HEK293 (cell line): Measurements from ENCODE around the gene CCDC3.
"Not testable (repeated sequence)": the region's sequence is repeated elsewhere in the genome, so short reads cannot be mapped to it uniquely, and the experiment has no call there.

Experiments used
- CTCF ChIA-PET: fragments of 350-600 bp; formaldehyde crosslinking; extraction: SDS; loops from one replicate; lab custom pipeline; 2021; ENCODE audit warnings: antibody characterized with exemption; lab: Yijun Ruan, JAX
- POLR2A ChIA-PET: fragments of 300-600 bp; formaldehyde crosslinking; extraction: SDS; loops from one replicate; lab custom pipeline; 2020; ENCODE audit warnings: antibody characterized with exemption, inconsistent platforms; lab: Yijun Ruan, JAX
- H3K27ac ChIP-seq: fragments of 200-500 bp; sonication (Bioruptor generic); 2 replicates; pipeline ENCODE4 v1.5.1; 2014; ENCODE audit warnings: low read depth, low read length, control low read depth, inconsistent platforms; ENCODE audit errors: extremely low read depth
- H3K36me3 ChIP-seq, 2 experiments: fragments of 200-500 bp in 1 of 2; sonication (Bioruptor generic) in 1 of 2; 1 replicate in 1 of 2; 2 replicates in 1 of 2; pipeline ENCODE4 v1.5.1; 2014 to 2017; ENCODE audit warnings: inconsistent platforms in 2 of 2, low read length in 2 of 2; ENCODE audit not compliant: control insufficient read depth in 2 of 2, insufficient read depth in 1 of 2
- H3K4me1 ChIP-seq: fragments of 200-500 bp; sonication (Bioruptor generic); 2 replicates; pipeline ENCODE4 v1.5.1; 2014; ENCODE audit warnings: mild to moderate bottlenecking, low read length, inconsistent platforms; ENCODE audit not compliant: control insufficient read depth, insufficient read depth
- H3K4me3 ChIP-seq: 2 replicates; pipeline ENCODE4 v1.5.1; 2011; ENCODE audit warnings: low read depth, mild to moderate bottlenecking, control low read depth, low read length, moderate library complexity
- H3K9me3 ChIP-seq: fragments of 200-500 bp; sonication (Bioruptor generic); 2 replicates; pipeline ENCODE4 v1.5.1; 2014; ENCODE audit warnings: low read depth, low read length, inconsistent platforms; ENCODE audit not compliant: control insufficient read depth, insufficient read depth
- EGR2 ChIP-seq: fragments of 450-650 bp; formaldehyde crosslinking; IDR thresholded peaks from 2 replicates; pipeline ENCODE4 v1.5.1; 2016; ENCODE audit warnings: low read depth, missing biosample characterization, missing genetic modification characterization
- GLI2 ChIP-seq: fragments of 450-650 bp; formaldehyde crosslinking; IDR thresholded peaks from 2 replicates; pipeline ENCODE4; 2017; ENCODE audit warnings: missing biosample characterization, missing genetic modification characterization, low read depth, borderline replicate concordance
- GLIS2 ChIP-seq: fragments of 450-650 bp; formaldehyde crosslinking; IDR thresholded peaks from 2 replicates; pipeline ENCODE4 v1.5.1; 2016; ENCODE audit warnings: missing biosample characterization, missing genetic modification characterization
- REPIN1 ChIP-seq: fragments of 450-650 bp; formaldehyde crosslinking; IDR thresholded peaks from 2 replicates; pipeline ENCODE4 v1.5.1; 2017; ENCODE audit warnings: missing biosample characterization, missing genetic modification characterization, low read depth
- SP3 ChIP-seq: fragments of 450-650 bp; formaldehyde crosslinking; IDR thresholded peaks from 2 replicates; pipeline ENCODE4 v1.5.1; 2016; ENCODE audit warnings: missing biosample characterization, missing genetic modification characterization
- ZFHX2 ChIP-seq: fragments of 450-650 bp; formaldehyde crosslinking; conservative IDR thresholded peaks from 2 replicates; pipeline ENCODE4 v1.5.1; 2016; ENCODE audit warnings: missing biosample characterization, missing genetic modification characterization
- ZFP41 ChIP-seq: fragments of 450-650 bp; formaldehyde crosslinking; IDR thresholded peaks from 2 replicates; pipeline ENCODE4 v1.5.1; 2016; ENCODE audit warnings: missing biosample characterization, missing genetic modification characterization, borderline replicate concordance
- ZFP69B ChIP-seq: fragments of 450-650 bp; formaldehyde crosslinking; IDR thresholded peaks from 2 replicates; pipeline ENCODE4 v1.5.1; 2016; ENCODE audit warnings: missing biosample characterization, missing genetic modification characterization
- ZNF16 ChIP-seq: fragments of 450-650 bp; formaldehyde crosslinking; IDR thresholded peaks from 2 replicates; pipeline ENCODE4 v1.5.1; 2016; ENCODE audit warnings: low read depth, missing biosample characterization, missing genetic modification characterization
- ZNF19 ChIP-seq: fragments of 450-650 bp; formaldehyde crosslinking; IDR thresholded peaks from 2 replicates; pipeline ENCODE4; 2016; ENCODE audit warnings: missing biosample characterization, missing genetic modification characterization, low read depth
- ZNF335 ChIP-seq: fragments of 450-650 bp; formaldehyde crosslinking; conservative IDR thresholded peaks from 2 replicates; pipeline ENCODE4 v1.5.1; 2016; ENCODE audit warnings: missing biosample characterization, missing genetic modification characterization
- ZNF37A ChIP-seq: fragments of 450-650 bp; IDR thresholded peaks from 2 replicates; pipeline ENCODE4 v1.5.1; 2018; ENCODE audit warnings: missing biosample characterization, missing genetic modification characterization
- ZNF423 ChIP-seq: fragments of 450-650 bp; formaldehyde crosslinking; IDR thresholded peaks from 2 replicates; pipeline ENCODE4 v1.5.1; 2016; ENCODE audit warnings: missing biosample characterization, missing genetic modification characterization
- ZNF426 ChIP-seq: fragments of 450-650 bp; formaldehyde crosslinking; IDR thresholded peaks from 2 replicates; pipeline ENCODE4 v1.5.1; 2017; ENCODE audit warnings: missing biosample characterization, missing genetic modification characterization, mild to moderate bottlenecking, inconsistent platforms, moderate library complexity
- ZNF555 ChIP-seq: fragments of 450-650 bp; formaldehyde crosslinking; conservative IDR thresholded peaks from 2 replicates; pipeline ENCODE4 v1.5.1; 2017; ENCODE audit warnings: missing biosample characterization, mild to moderate bottlenecking, missing genetic modification characterization, inconsistent platforms
- ZNF596 ChIP-seq: fragments of 450-650 bp; IDR thresholded peaks from 2 replicates; pipeline ENCODE4 v1.5.0; 2018; ENCODE audit warnings: missing biosample characterization, mild to moderate bottlenecking, missing genetic modification characterization, moderate library complexity
- ZNF658 ChIP-seq: fragments of 450-650 bp; formaldehyde crosslinking; IDR thresholded peaks from 2 replicates; pipeline ENCODE4; 2016; ENCODE audit warnings: missing biosample characterization, missing genetic modification characterization
- ZNF670 ChIP-seq: fragments of 450-650 bp; formaldehyde crosslinking; IDR thresholded peaks from 2 replicates; pipeline ENCODE4 v1.5.1; 2016; ENCODE audit warnings: missing biosample characterization, missing genetic modification characterization, low read depth
- ZNF785 ChIP-seq: fragments of 450-650 bp; formaldehyde crosslinking; IDR thresholded peaks from 2 replicates; pipeline ENCODE4 v1.5.1; 2016; ENCODE audit warnings: missing biosample characterization, missing genetic modification characterization
- TF ChIP-seq, protein P1 (sequence below): fragments of 450-650 bp; formaldehyde crosslinking; IDR thresholded peaks from 2 replicates; pipeline ENCODE4 v1.5.1; 2016; ENCODE audit warnings: missing biosample characterization, missing genetic modification characterization
- TF ChIP-seq, protein P2 (sequence below): fragments of 450-650 bp; formaldehyde crosslinking; IDR thresholded peaks from 2 replicates; pipeline ENCODE4 v1.5.0; 2017; ENCODE audit warnings: missing biosample characterization, missing genetic modification characterization, borderline replicate concordance
- TF ChIP-seq, protein P3 (sequence below): IDR thresholded peaks from 2 replicates; pipeline ENCODE4 v1.6.1; 2011; ENCODE audit warnings: mild to moderate bottlenecking, low read depth, low read length, borderline replicate concordance
- TF ChIP-seq, protein P4 (sequence below): fragments of 450-650 bp; formaldehyde crosslinking; IDR thresholded peaks from 2 replicates; pipeline ENCODE4; 2016; ENCODE audit warnings: missing biosample characterization, missing genetic modification characterization

CCDC3 gene

DNA sequence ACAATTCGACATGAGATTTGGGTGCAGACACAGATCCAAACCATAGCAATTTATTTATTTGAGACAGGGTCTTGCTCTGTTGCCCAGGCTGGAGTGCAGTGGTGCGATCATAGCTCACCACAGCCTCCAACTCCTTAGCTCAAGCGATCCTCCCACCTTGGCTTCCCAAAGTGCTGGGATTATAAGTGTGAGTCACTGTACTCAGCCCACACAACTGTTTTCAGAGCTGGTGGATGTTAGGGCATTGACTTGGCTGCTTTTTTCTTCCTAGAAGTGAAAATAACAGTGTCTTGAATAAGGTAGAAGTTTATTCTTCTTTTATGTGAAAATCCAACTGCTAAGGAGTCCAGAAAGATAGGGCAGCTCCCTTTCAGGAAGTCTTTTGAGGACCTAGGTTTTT lies 132.1 kb downstream of the CCDC3 start:
- Histone ChIP-seq H3K36me3 (no peaks in the 10 kb centered on the region), H3K9me3 (no peaks in the 10 kb centered on the region), H3K4me3 (no peak overlapping the region), H3K27ac (no peak overlapping the region), H3K4me1 (no peaks in the 10 kb centered on the region)
- POLR2A ChIA-PET = no interaction called here
- TF ChIP-seq ZFHX2 = peak; percentile 77
- peak; percentile 69 for TF ChIP-seq EGR2 (tag by site-specific recombination)
- TF ChIP-seq, protein P1, sequence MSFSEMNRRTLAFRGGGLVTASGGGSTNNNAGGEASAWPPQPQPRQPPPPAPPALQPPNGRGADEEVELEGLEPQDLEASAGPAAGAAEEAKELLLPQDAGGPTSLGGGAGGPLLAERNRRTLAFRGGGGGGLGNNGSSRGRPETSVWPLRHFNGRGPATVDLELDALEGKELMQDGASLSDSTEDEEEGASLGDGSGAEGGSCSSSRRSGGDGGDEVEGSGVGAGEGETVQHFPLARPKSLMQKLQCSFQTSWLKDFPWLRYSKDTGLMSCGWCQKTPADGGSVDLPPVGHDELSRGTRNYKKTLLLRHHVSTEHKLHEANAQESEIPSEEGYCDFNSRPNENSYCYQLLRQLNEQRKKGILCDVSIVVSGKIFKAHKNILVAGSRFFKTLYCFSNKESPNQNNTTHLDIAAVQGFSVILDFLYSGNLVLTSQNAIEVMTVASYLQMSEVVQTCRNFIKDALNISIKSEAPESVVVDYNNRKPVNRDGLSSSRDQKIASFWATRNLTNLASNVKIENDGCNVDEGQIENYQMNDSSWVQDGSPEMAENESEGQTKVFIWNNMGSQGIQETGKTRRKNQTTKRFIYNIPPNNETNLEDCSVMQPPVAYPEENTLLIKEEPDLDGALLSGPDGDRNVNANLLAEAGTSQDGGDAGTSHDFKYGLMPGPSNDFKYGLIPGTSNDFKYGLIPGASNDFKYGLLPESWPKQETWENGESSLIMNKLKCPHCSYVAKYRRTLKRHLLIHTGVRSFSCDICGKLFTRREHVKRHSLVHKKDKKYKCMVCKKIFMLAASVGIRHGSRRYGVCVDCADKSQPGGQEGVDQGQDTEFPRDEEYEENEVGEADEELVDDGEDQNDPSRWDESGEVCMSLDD = no peak
- CTCF ChIA-PET = interaction anchor here (1.9 kb wide), 1 partner anchor 21 kb away, joined by 4 read pairs; no protein-coding TSS in a partner anchor

DNA sequence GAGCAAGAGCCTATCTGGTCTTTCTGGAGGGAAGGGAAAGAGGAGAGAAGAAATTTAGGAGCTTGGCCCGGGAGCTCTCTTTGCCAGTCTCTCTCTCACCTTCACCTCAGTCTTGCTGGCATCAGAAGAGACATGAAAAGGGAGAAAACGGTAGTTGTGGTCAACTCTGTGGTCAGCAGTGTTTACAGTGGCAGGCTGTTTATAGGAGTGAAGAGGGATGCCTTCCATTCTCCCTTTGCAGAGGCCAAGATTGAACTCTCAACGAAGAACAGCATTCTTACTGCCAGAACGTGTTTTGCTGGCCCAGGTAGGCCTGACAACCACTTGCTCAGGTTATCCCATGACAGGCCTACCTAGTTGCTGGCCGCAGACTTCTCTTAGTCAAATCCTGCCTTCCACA lies 133.3 kb downstream of the CCDC3 start:
- Histone ChIP-seq H3K4me1 (no peaks in the 10 kb centered on the region), H3K9me3 (no peaks in the 10 kb centered on the region), H3K36me3 (no peaks in the 10 kb centered on the region), H3K4me3 (no peak overlapping the region), H3K27ac (no peak overlapping the region)
- ChIA-PET POLR2A (no interaction called here), CTCF (no interaction called here)
- TF ChIP-seq ZNF19 (tag by site-specific recombination) (no peak), GLI2 (tag by site-specific recombination) (no peak), ZNF335 (no peak), ZNF423 (tag by site-specific recombination) (no peak), REPIN1 (tag by site-specific recombination) (no peak), ZNF596 (tag by site-specific recombination) (no peak), ZNF555 (tag by site-specific recombination) (no peak), ZNF37A (no peak), ZFP41 (tag by site-specific recombination) (no peak), ZNF16 (tag by site-specific recombination) (no peak), GLIS2 (no peak), ZNF670 (tag by site-specific recombination) (no peak), ZNF785 (tag by site-specific recombination) (no peak), SP3 (tag by site-specific recombination) (no peak), ZFP69B (tag by site-specific recombination) (no peak), ZNF658 (tag by site-specific recombination) (no peak), ZNF426 (tag by site-specific recombination) (no peak)
- TF ChIP-seq, protein P2, sequence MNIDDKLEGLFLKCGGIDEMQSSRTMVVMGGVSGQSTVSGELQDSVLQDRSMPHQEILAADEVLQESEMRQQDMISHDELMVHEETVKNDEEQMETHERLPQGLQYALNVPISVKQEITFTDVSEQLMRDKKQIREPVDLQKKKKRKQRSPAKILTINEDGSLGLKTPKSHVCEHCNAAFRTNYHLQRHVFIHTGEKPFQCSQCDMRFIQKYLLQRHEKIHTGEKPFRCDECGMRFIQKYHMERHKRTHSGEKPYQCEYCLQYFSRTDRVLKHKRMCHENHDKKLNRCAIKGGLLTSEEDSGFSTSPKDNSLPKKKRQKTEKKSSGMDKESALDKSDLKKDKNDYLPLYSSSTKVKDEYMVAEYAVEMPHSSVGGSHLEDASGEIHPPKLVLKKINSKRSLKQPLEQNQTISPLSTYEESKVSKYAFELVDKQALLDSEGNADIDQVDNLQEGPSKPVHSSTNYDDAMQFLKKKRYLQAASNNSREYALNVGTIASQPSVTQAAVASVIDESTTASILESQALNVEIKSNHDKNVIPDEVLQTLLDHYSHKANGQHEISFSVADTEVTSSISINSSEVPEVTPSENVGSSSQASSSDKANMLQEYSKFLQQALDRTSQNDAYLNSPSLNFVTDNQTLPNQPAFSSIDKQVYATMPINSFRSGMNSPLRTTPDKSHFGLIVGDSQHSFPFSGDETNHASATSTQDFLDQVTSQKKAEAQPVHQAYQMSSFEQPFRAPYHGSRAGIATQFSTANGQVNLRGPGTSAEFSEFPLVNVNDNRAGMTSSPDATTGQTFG = no peak
- TF ChIP-seq, protein P3, sequence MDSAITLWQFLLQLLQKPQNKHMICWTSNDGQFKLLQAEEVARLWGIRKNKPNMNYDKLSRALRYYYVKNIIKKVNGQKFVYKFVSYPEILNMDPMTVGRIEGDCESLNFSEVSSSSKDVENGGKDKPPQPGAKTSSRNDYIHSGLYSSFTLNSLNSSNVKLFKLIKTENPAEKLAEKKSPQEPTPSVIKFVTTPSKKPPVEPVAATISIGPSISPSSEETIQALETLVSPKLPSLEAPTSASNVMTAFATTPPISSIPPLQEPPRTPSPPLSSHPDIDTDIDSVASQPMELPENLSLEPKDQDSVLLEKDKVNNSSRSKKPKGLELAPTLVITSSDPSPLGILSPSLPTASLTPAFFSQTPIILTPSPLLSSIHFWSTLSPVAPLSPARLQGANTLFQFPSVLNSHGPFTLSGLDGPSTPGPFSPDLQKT = no peak
- TF ChIP-seq, protein P4, sequence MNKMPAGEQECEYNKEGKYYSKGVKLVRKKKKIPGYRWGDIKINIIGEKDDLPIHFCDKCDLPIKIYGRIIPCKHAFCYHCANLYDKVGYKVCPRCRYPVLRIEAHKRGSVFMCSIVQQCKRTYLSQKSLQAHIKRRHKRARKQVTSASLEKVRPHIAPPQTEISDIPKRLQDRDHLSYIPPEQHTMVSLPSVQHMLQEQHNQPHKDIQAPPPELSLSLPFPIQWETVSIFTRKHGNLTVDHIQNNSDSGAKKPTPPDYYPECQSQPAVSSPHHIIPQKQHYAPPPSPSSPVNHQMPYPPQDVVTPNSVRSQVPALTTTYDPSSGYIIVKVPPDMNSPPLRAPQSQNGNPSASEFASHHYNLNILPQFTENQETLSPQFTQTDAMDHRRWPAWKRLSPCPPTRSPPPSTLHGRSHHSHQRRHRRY = no peak

DNA sequence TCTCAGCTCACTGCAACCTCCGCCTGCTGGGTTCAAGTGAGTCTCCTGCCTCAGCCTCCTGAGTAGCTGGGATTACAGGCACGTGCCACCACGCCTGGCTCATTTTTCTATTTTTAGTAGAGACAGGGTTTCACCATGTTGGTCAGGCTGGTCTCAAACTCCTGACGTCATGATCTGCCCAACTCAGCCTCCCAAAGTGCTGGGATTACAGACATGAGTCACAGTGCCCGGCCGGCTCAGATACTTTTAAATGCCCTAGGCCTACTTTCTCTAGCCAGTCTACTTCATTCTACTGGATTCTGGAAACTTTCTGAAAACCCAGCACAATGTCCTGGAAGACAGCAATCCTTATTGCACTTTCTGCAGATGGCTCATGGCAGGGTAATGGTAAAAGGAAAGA lies 136.0 kb downstream of the CCDC3 start:
- H3K4me3 ChIP-seq, POLR2A ChIA-PET, H3K9me3 ChIP-seq, CTCF ChIA-PET, H3K27ac ChIP-seq, H3K4me1 ChIP-seq, H3K36me3 ChIP-seq: not testable (repeated sequence)
